Effector memory CD4-positive, alpha-beta T cell (primary cell): ENCODE data around the gene NUDT5.

Experiments
- DNase-seq, 3 donors: peaks; one replicate each; pipeline ENCODE4 v3.0.0-alpha.2; 2020
- H3K27ac ChIP-seq: 2 replicates; pipeline ENCODE4 v1.7.0; 2013; ENCODE audit warnings: mild to moderate bottlenecking, low read length, moderate library complexity; ENCODE audit not compliant: insufficient read depth, poor library complexity, severe bottlenecking
- H3K27me3 ChIP-seq: replicated peaks from 2 replicates; pipeline ENCODE4 v1.7.0; 2013; ENCODE audit warnings: mild to moderate bottlenecking, low read length; ENCODE audit not compliant: insufficient read depth, control insufficient read depth, poor library complexity, severe bottlenecking
- H3K36me3 ChIP-seq: 2 replicates; pipeline ENCODE4 v1.7.0; 2013; ENCODE audit warnings: mild to moderate bottlenecking, low read length, moderate library complexity; ENCODE audit not compliant: control insufficient read depth, insufficient read depth
- H3K4me1 ChIP-seq: 2 replicates; pipeline ENCODE4 v1.7.0; 2013; ENCODE audit warnings: low read length, mild to moderate bottlenecking; ENCODE audit not compliant: control insufficient read depth, insufficient read depth, poor library complexity, severe bottlenecking
- H3K4me3 ChIP-seq: 2 replicates; pipeline ENCODE4 v1.7.0; 2013; ENCODE audit warnings: low read length, low read depth, mild to moderate bottlenecking; ENCODE audit not compliant: insufficient read depth, poor library complexity, severe bottlenecking
- H3K9me3 ChIP-seq: 2 replicates; pipeline ENCODE4 v1.7.0; 2013; ENCODE audit warnings: mild to moderate bottlenecking, low read length, moderate library complexity; ENCODE audit not compliant: control insufficient read depth

The NUDT5 gene

DNA sequence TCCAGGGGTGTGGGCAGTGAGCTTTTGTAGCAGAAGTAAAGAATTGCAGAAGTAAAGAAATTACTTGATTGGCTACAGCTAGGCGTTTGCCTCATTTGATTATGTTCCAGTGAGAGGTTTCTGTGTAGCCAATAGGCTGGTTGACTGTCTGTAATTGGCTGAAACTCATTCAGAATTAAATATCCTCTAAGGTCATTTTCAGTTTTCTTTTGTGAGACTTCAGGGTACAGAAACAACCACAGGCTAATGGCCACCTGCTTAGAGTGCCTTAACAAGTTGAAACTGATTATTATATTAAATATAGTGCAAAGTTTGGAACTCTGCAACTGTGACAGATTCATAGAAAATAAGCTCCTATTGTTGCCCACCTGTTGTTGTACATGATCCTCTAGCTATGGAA is 55.7 kb downstream of the NUDT5 start:
- no peaks in the 10 kb centered on the region for H3K4me1 ChIP-seq
- peaks cover 25% of the 10 kb centered on the region for H3K36me3 ChIP-seq
- H3K4me3 ChIP-seq: no peak overlapping the region
- no peaks in the 10 kb centered on the region for H3K9me3 ChIP-seq
- no peaks in the 10 kb centered on the region for H3K27me3 ChIP-seq
- no peak for DNase-seq
- no peak overlapping the region for H3K27ac ChIP-seq

DNA sequence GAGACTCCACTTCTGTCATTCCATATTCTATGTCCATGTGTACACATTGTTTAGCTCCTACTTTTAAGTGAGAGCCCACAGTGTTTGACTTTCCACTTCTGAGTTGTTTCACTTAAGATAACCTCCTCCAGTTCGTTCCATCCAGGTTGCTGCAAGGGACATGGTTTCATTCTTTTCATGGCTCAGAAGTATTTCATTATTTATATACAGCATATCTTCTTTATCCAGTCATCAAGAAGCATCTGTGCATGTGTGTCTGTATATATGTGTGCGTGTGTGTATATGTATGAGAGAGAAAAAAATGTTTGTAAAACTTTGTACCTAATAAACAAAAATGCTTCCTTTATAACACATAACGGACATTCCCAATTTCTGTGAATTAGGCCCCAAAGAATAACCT is 60.1 kb downstream of the NUDT5 start:
- no peaks in the 10 kb centered on the region for H3K27me3 ChIP-seq
- DNase-seq: no peak
- H3K27ac ChIP-seq: no peak overlapping the region
- H3K36me3 ChIP-seq: peaks cover 19% of the 10 kb centered on the region
- H3K9me3 ChIP-seq: no peaks in the 10 kb centered on the region
- no peak overlapping the region for H3K4me3 ChIP-seq
- H3K4me1 ChIP-seq: no peaks in the 10 kb centered on the region

DNA sequence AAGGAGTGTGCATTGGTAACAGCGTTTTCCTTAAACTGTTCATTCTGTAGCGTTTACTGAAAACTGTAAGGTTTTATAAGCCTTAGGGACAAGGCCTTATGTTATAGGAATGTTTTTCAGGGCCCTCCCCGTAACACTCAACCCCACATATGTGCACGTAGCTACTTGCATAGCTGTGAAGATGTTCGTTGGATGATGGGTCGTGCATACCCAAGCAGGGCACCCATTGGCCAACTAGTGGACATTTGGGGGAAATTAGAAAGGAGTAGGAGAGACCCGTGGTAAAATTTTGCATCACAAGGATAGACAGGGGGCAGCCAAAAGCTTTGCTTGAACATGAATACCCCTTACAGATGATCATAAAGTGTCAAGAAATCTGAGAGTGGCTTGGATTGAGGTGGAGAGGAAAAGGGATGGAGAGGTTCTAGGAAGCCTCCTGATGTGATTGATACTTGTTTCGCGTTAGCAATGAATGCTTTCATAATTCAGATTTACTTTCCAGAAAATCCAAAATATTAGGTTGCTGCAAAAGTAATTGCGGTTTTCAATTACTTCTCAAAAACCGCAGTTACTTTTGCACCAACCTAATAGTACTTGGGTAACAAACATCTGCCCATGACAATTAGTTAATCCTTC is 65.3 kb downstream of the NUDT5 start:
- Histone ChIP-seq H3K36me3 (peaks cover 10% of the 10 kb centered on the region), H3K4me3 (peak overlapping the region; percentile 90), H3K27ac (peak overlapping the region; percentile 93), H3K4me1 (no peaks in the 10 kb centered on the region), H3K27me3 (no peaks in the 10 kb centered on the region), H3K9me3 (no peaks in the 10 kb centered on the region)
- peak in 1 of 3 donors; percentile 22 for DNase-seq

DNA sequence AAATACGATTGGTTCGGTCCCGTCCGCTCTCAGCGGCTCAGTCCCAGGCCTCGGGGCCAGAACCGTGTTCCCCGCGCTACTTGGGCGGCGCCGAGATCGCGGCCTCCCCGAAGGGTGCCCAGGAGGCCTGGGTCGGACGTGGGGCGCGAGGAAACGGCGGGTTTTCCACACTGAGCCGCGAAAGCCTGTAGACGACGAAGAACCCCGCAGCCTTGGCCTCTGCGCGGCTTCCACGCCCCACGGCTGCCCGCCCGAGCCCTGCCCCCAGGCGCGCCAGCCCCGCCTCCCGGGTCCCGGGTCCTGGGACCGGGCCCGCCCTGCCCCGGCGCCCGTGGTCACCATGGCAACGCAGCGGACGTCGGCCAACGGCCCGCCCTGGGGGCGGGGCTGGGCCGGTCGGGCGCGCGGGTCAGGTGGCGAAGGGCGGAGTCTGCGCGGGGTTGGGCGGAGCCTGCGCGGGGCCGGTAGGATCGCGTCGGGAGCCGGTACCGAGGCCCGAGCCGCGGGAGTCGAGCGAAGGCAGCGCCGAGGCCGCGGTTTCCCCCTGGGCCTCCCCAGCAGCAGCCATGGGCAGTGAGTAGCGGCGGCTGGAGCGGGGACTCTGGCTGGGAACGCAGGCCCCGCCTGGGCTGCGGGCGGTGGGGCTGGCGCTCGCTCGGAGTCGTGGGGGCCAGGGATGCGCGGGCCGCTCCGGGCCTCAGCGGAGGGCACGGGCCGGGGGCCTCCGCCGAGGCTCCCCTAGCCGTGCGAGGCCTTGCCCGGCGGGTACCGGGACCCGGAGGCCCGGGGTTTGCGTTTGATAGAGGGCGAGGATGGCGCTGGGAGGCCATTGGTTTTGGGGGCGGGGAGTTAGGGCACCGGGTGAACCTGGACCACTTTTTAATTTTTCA is 66.2 kb downstream of the NUDT5 start, which contains the start of gene SEC61A2:
SEC61A2 (plus strand) TSS at position 456 of the 890 bp plus-strand sequence; CDS start at position 567, 111 bp downstream.
- Histone ChIP-seq H3K27ac (peak within 1 kb of the TSS; percentile 93), H3K9me3 (no peaks in the 10 kb centered on the region), H3K4me1 (no peaks in the 10 kb centered on the region), H3K36me3 (peaks cover 9% of the 10 kb centered on the region), H3K27me3 (no peaks in the 10 kb centered on the region), H3K4me3 (peak within 1 kb of the TSS; percentile 90)
- peak; percentile 95 to 98 (median 97) for DNase-seq

DNA sequence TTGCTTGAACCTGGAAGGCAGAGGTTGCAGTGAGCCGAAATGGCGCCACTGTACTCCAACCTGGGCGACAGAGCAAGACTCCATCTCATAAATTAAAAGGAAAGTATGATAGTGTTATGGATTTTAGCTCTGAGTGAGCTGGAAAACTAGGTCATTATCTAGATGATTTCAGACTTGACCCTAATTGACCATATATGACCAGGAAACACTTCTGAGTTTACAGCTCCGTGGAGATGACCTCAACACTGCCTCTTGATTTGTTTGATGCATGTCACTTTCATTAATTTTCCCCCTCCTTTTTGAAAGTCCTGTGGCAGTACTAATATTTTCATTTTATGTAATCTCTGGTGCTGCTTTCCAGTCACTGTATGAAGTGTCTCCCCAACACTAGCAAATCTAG is 74.0 kb downstream of the NUDT5 start:
- DNase-seq: no peak
- H3K9me3 ChIP-seq: no peaks in the 10 kb centered on the region
- H3K4me3 ChIP-seq: no peak overlapping the region
- no peak overlapping the region for H3K27ac ChIP-seq
- peaks cover 15% of the 10 kb centered on the region for H3K36me3 ChIP-seq
- no peaks in the 10 kb centered on the region for H3K4me1 ChIP-seq
- H3K27me3 ChIP-seq: no peaks in the 10 kb centered on the region
